K562 (cell line): Measurements from ENCODE around the gene LGALS8. TPM values are rescaled to one million over a fixed set of nuclear protein-coding genes. Genes with fewer than 3 reads are reported as not detected.
A peak's percentile ranks its signal among the peaks of the same experiment; 100 is the strongest.

ENCODE experiments used
- BRD9 ChIP-seq: fragments of 450-650 bp; IDR thresholded peaks from 2 replicates; pipeline ENCODE4 v1.6.1; 2018; ENCODE audit warnings: low read depth; ENCODE audit not compliant: partially characterized antibody
- CEBPB ChIP-seq: fragments of 450-650 bp; IDR thresholded peaks from 2 replicates; pipeline ENCODE4 v1.6.1; 2016; ENCODE audit warnings: missing genetic modification characterization, missing compliant biosample characterization
- CEBPG ChIP-seq, 3 experiments: fragments of 200-800 bp in 1 of 3; sonication (Bioruptor generic) in 1 of 3; sonication (generic) in 1 of 3; formaldehyde crosslinking in 1 of 3; IDR thresholded peaks in 2 of 3; conservative IDR thresholded peaks in 1 of 3; 2 replicates each; pipeline versions ENCODE4 v1.6.1 to v1.8.0; 2016 to 2022; ENCODE audit warnings: missing compliant biosample characterization in 2 of 3, missing genetic modification characterization in 2 of 3, mild to moderate bottlenecking in 1 of 3, missing genetic modification reagents in 1 of 3
- ESRRB ChIP-seq: fragments of 250-450 bp; sonication (Bioruptor Pico); IDR thresholded peaks from 2 replicates; pipeline ENCODE4 v1.5.0; 2020; ENCODE audit warnings: mild to moderate bottlenecking, moderate library complexity, borderline replicate concordance
- GATA2 ChIP-seq: sonication (generic); formaldehyde crosslinking; IDR thresholded peaks from 2 replicates; pipeline ENCODE4 v1.4.0; 2020; ENCODE audit warnings: mild to moderate bottlenecking, missing genetic modification reagents
- MTA2 ChIP-seq: fragments of 450-650 bp; IDR thresholded peaks from 2 replicates; pipeline ENCODE4 v1.6.1; 2016; ENCODE audit warnings: low read depth
- NONO ChIP-seq, 2 experiments: fragments of 200-400 bp in 1 of 2; fragments of 450-650 bp in 1 of 2; formaldehyde crosslinking in 1 of 2; IDR thresholded peaks; 2 replicates each; pipeline ENCODE4 v1.6.1; 2017; ENCODE audit warnings: low read depth in 2 of 2, mild to moderate bottlenecking in 2 of 2, moderate library complexity in 2 of 2, low read length in 1 of 2
- PHF20 ChIP-seq: fragments of 450-650 bp; IDR thresholded peaks from 2 replicates; pipeline ENCODE4 v1.6.1; 2018; ENCODE audit not compliant: partially characterized antibody
- POLR2AphosphoS5 ChIP-seq: IDR thresholded peaks from 2 replicates; pipeline ENCODE4 v1.6.1; 2011; ENCODE audit warnings: mild to moderate bottlenecking, low read depth, low read length, moderate library complexity; ENCODE audit not compliant: control insufficient read depth, insufficient read depth
- POLR3A ChIP-seq: IDR thresholded peaks from 2 replicates; pipeline ENCODE4 v1.6.1; 2011; ENCODE audit warnings: borderline replicate concordance, mild to moderate bottlenecking, moderate library complexity; ENCODE audit not compliant: insufficient read length, insufficient read depth; ENCODE audit errors: extremely low read depth
- SAFB ChIP-seq: fragments of 200-400 bp; formaldehyde crosslinking; IDR thresholded peaks from 2 replicates; pipeline ENCODE4 v1.6.1; 2017; ENCODE audit warnings: low read depth, low read length, borderline replicate concordance
- SPI1 ChIP-seq: IDR thresholded peaks from 2 replicates; pipeline ENCODE4 v1.6.1; 2011; ENCODE audit warnings: low read depth, low read length, control low read depth, borderline replicate concordance
- STAG1 ChIP-seq: sonication (generic); formaldehyde crosslinking; IDR thresholded peaks from 2 replicates; pipeline ENCODE4 v1.5.0; 2020; ENCODE audit warnings: missing genetic modification reagents, borderline replicate concordance
- ZNF780A ChIP-seq: fragments of 250-450 bp; sonication (Bioruptor Pico); IDR thresholded peaks from 2 replicates; pipeline ENCODE4 v1.5.0; 2021; ENCODE audit warnings: mild to moderate bottlenecking
- polyA plus RNA-seq, 8 experiments: library from polyadenylated mRNA; depleted of rRNA in 4 of 8; stranded (reverse) in 5 of 8; unstranded in 3 of 8; fragments of >200 nt; fragmentation: Nextera tagmentation in 2 of 8; fragmentation: Illumina TruSeq in 1 of 8; extraction: Ambion mirVana in 2 of 8; extraction: Trizol in 1 of 8; gene quantifications; 2 replicates each; pipeline versions ENCODE4 v1.2.1 to v1.2.3, GENCODE V29; 2011 to 2014; ENCODE audit warnings: inconsistent platforms in 1 of 8, missing spikeins in 1 of 8
- total RNA-seq, 7 experiments: library from RNA; depleted of rRNA in 6 of 7; stranded (reverse); fragments of >200 nt in 6 of 7; fragmentation: Illumina TruSeq in 2 of 7; extraction: Trizol in 2 of 7; gene quantifications; 2 replicates each; pipeline versions ENCODE4 v1.2.1 to v1.2.3, GENCODE V29; 2011 to 2021; ENCODE audit warnings: low replicate concordance in 1 of 7
- TF ChIP-seq, protein P1 (sequence below): sonication (generic); formaldehyde crosslinking; IDR thresholded peaks from 2 replicates; pipeline ENCODE4 v1.8.1; 2022; ENCODE audit warnings: missing genetic modification reagents
- TF ChIP-seq, protein P2 (sequence below): fragments of 250-450 bp; sonication (Bioruptor Pico); IDR thresholded peaks from 2 replicates; pipeline ENCODE4 v1.8.0; 2021; ENCODE audit warnings: mild to moderate bottlenecking, moderate library complexity
- TF ChIP-seq, protein P3 (sequence below): IDR thresholded peaks from 2 replicates; pipeline ENCODE4 v1.6.1; 2016; ENCODE audit warnings: missing genetic modification characterization, missing compliant biosample characterization
- TF ChIP-seq, protein P4 (sequence below): fragments of 450-650 bp; IDR thresholded peaks from 2 replicates; pipeline ENCODE4 v1.6.1; 2016; ENCODE audit warnings: antibody characterized with exemption
- TF ChIP-seq, protein P5 (sequence below): fragments of 200-800 bp; sonication (Bioruptor generic); IDR thresholded peaks from 2 replicates; pipeline ENCODE4 v1.6.1; 2017; ENCODE audit warnings: missing genetic modification characterization, missing compliant biosample characterization

LGALS8 gene
- total and polyA plus RNA-seq, 9 of the 15 experiments (the other 6 are each of a cell fraction or from before 2014, with no cell fraction given), result 57.4 to 87.7 (median 70.3) TPM

DNA sequence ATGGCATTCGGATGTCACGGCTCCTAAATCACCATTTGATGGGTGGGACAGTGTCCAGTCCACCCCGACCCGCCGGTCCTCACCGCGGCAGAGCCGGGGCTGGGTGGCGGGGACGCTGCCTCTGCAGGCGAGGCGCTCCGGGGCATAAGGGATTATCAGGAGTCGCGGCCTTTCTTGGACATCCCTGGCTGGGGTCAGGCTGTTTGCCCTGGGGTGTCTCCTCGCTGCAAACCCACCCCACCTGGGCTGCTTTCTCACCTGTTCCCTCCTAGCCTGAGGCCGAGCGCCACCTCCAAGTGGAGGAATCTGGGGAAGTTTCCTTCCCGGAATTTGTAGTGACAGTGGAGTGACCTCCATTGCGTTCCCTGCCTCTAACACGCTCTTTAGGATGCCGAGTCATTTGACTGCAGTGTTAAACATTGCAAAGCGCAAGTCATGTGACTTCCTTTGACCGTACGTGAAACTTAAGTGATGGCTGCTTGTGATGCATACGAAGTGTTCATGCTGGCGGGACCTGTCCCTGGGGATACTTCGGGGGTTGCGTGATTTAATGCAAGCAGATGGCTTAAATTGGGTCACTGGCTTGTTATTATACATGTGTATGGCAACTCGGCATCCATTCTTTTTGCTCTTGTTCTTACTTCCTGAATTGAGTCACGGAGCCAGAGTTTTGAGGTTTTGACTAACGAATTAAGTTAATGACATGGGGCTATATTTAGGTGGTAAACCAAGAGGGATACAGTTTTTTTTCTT, 536 bp downstream of the LGALS8 start (continued):
- TF ChIP-seq, protein P1, sequence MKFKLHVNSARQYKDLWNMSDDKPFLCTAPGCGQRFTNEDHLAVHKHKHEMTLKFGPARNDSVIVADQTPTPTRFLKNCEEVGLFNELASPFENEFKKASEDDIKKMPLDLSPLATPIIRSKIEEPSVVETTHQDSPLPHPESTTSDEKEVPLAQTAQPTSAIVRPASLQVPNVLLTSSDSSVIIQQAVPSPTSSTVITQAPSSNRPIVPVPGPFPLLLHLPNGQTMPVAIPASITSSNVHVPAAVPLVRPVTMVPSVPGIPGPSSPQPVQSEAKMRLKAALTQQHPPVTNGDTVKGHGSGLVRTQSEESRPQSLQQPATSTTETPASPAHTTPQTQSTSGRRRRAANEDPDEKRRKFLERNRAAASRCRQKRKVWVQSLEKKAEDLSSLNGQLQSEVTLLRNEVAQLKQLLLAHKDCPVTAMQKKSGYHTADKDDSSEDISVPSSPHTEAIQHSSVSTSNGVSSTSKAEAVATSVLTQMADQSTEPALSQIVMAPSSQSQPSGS (CRISPR knock-in tag), result no peak
- TF ChIP-seq SAFB (0 out of 2 replicates have a peak, but pooled peaks have one; percentile 10), NONO (IDR thresholded peaks at IDR 0.05; ENCODE audit: low read depth in 2 of 2, low read length in 1 of 2) (no peak), CEBPB (tag) (peak; percentile 29; the same call in 1 of the 2 replicates), BRD9 (peak; percentile 61), CEBPG (CRISPR knock-in tag; IDR thresholded peaks at IDR 0.05) (peak; percentile 60; the same call in 1 of the 2 replicates), CEBPG (tag; conservative IDR thresholded peaks at IDR 0.05 in 1 of 2, IDR thresholded peaks at IDR 0.05 in 1 of 2) (peak in 1 of 2 experiments; percentile 31; a peak in 1 of 4 replicates), PHF20 (peak; percentile 78), STAG1 (CRISPR knock-in tag) (peak; percentile 33; the same call in 1 of the 2 replicates), ESRRB (no peak), SPI1 (no peak), GATA2 (no peak), POLR3A (no peak), MTA2 (no peak), ZNF780A (no peak), POLR2AphosphoS5 (peak; percentile 81)
- TF ChIP-seq, protein P2, sequence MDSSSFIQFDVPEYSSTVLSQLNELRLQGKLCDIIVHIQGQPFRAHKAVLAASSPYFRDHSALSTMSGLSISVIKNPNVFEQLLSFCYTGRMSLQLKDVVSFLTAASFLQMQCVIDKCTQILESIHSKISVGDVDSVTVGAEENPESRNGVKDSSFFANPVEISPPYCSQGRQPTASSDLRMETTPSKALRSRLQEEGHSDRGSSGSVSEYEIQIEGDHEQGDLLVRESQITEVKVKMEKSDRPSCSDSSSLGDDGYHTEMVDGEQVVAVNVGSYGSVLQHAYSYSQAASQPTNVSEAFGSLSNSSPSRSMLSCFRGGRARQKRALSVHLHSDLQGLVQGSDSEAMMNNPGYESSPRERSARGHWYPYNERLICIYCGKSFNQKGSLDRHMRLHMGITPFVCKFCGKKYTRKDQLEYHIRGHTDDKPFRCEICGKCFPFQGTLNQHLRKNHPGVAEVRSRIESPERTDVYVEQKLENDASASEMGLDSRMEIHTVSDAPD (CRISPR knock-in tag), result no peak
- TF ChIP-seq, protein P3, sequence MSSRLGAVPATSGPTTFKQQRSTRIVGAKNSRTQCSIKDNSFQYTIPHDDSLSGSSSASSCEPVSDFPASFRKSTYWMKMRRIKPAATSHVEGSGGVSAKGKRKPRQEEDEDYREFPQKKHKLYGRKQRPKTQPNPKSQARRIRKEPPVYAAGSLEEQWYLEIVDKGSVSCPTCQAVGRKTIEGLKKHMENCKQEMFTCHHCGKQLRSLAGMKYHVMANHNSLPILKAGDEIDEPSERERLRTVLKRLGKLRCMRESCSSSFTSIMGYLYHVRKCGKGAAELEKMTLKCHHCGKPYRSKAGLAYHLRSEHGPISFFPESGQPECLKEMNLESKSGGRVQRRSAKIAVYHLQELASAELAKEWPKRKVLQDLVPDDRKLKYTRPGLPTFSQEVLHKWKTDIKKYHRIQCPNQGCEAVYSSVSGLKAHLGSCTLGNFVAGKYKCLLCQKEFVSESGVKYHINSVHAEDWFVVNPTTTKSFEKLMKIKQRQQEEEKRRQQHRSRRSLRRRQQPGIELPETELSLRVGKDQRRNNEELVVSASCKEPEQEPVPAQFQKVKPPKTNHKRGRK (tag), result no peak
- TF ChIP-seq, protein P4, sequence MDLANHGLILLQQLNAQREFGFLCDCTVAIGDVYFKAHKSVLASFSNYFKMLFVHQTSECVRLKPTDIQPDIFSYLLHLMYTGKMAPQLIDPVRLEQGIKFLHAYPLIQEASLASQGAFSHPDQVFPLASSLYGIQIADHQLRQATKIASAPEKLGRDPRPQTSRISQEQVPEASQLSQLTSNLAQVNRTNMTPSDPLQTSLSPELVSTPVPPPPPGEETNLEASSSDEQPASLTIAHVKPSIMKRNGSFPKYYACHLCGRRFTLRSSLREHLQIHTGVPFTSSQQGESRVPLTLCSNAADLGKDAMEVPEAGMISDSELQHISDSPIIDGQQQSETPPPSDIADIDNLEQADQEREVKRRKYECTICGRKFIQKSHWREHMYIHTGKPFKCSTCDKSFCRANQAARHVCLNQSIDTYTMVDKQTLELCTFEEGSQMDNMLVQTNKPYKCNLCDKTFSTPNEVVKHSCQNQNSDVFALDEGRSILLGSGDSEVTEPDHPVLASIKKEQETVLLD, result no peak; the same call in 1 of the 2 replicates
- TF ChIP-seq, protein P5, sequence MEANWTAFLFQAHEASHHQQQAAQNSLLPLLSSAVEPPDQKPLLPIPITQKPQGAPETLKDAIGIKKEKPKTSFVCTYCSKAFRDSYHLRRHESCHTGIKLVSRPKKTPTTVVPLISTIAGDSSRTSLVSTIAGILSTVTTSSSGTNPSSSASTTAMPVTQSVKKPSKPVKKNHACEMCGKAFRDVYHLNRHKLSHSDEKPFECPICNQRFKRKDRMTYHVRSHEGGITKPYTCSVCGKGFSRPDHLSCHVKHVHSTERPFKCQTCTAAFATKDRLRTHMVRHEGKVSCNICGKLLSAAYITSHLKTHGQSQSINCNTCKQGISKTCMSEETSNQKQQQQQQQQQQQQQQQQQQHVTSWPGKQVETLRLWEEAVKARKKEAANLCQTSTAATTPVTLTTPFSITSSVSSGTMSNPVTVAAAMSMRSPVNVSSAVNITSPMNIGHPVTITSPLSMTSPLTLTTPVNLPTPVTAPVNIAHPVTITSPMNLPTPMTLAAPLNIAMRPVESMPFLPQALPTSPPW (CRISPR knock-in tag), result no peak
